Body of pancreas (tissue), 4 donors: ENCODE results near the gene LRRN3. TPM values are rescaled to one million over a fixed set of nuclear protein-coding genes. Genes with fewer than 3 reads are reported as not detected.

Experiments
- ATAC-seq: fragments of 150-250 bp; one replicate; pipeline ENCODE4 v1.9.1; 2016
- DNase-seq, 4 donors: peaks; one replicate each; pipeline ENCODE4 v3.0.0-alpha.2; 2019
- H3K27ac ChIP-seq, 4 donors: fragments of 200-600 bp; sonication (generic); 1 replicate in 3 of 4; 2 replicates in 1 of 4; pipeline versions ENCODE4 v1.5.1 to v1.6.1; 2016 to 2019; ENCODE audit warnings: mild to moderate bottlenecking in 1 of 4, mixed read lengths in 1 of 4, moderate library complexity in 1 of 4
- H3K27me3 ChIP-seq, 2 donors: fragments of 200-600 bp; sonication (generic); one replicate each; pipeline ENCODE4 v1.6.0; 2016; ENCODE audit warnings: mild to moderate bottlenecking in 1 of 2
- H3K36me3 ChIP-seq, 2 donors: fragments of 200-600 bp; sonication (generic); replicated peaks in 1 of 2; 2 replicates each; pipeline ENCODE4 v1.5.1; 2016; ENCODE audit warnings: low read depth in 2 of 2; ENCODE audit not compliant: insufficient read depth in 1 of 2
- H3K4me1 ChIP-seq: fragments of 200-600 bp; sonication (generic); one replicate; pipeline ENCODE4 v1.6.0; 2016
- H3K4me3 ChIP-seq, 2 donors: fragments of 200-600 bp; sonication (generic); 1 replicate in 1 of 2; 2 replicates in 1 of 2; pipeline ENCODE4 v1.5.1; 2016 to 2019
- H3K9me3 ChIP-seq, 3 donors: fragments of 200-600 bp; sonication (generic); 1 replicate in 2 of 3; 2 replicates in 1 of 3; pipeline ENCODE4 v1.5.1; 2016
- POLR2A ChIP-seq, 3 donors: fragments of 450-650 bp; IDR thresholded peaks; one replicate each; pipeline ENCODE4 v1.6.1; 2016; ENCODE audit warnings: antibody characterized with exemption in 3 of 3, mild to moderate bottlenecking in 2 of 3
- WGBS, 2 donors: methylation state at CpG; one replicate each; pipeline ENCODE4 v1.1.5; 2017; 5-methylcytosine and 5-hydroxymethylcytosine counted together
- intact Hi-C: fragments of 100-400 bp; cut with DNase I; formaldehyde crosslinking; loops from one replicate; pipeline ENCODE4 v1.15.1; 2023
- total RNA-seq, 2 donors: library from RNA; depleted of rRNA; stranded (reverse); fragments of >200 nt; gene quantifications; one replicate each; pipeline ENCODE4 v1.1.0, GENCODE V29; 2016
- TF ChIP-seq, protein P1 (sequence below), 7 experiments: fragments of 450-650 bp in 4 of 7; fragments of 200-600 bp in 3 of 7; sonication (generic) in 3 of 7; IDR thresholded peaks; one replicate each; pipeline ENCODE4 v1.5.1; 2016 to 2019; ENCODE audit warnings: antibody characterized with exemption in 7 of 7

LRRN3 gene
- total RNA-seq, 2 donors from 2014 or later, result 0.26 to 2.6 TPM

DNA sequence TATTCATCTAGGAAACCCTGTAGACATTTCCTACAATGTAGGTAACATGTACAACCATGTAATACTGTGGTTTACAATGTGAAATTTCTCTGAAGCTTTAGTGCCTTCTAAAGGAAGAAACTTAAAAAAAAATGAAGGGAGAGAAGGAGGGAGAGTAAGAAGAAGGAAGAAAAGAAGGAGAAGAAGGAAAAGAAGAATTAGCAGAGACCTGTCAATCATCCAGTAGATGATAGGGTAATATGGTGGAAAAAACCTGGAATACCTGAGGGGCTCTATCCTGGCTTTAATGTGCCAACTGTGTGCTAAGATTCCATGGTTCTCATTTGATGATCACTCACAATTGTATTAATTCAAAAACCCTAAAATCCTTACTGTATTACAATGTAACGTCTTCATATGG lies 2.6 kb upstream of the LRRN3 start:
- no peak overlapping the region for H3K27ac ChIP-seq
- DNase-seq, result no peak
- no peaks in the 10 kb centered on the region for H3K27me3 ChIP-seq
- H3K36me3 ChIP-seq, result no peaks in the 10 kb centered on the region
- H3K4me1 ChIP-seq, result peaks cover 1% of the 10 kb centered on the region
- H3K4me3 ChIP-seq, result no peak overlapping the region
- H3K9me3 ChIP-seq, result no peaks in the 10 kb centered on the region
- TF ChIP-seq, protein P1, sequence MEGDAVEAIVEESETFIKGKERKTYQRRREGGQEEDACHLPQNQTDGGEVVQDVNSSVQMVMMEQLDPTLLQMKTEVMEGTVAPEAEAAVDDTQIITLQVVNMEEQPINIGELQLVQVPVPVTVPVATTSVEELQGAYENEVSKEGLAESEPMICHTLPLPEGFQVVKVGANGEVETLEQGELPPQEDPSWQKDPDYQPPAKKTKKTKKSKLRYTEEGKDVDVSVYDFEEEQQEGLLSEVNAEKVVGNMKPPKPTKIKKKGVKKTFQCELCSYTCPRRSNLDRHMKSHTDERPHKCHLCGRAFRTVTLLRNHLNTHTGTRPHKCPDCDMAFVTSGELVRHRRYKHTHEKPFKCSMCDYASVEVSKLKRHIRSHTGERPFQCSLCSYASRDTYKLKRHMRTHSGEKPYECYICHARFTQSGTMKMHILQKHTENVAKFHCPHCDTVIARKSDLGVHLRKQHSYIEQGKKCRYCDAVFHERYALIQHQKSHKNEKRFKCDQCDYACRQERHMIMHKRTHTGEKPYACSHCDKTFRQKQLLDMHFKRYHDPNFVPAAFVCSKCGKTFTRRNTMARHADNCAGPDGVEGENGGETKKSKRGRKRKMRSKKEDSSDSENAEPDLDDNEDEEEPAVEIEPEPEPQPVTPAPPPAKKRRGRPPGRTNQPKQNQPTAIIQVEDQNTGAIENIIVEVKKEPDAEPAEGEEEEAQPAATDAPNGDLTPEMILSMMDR (IDR thresholded peaks at IDR 0.05), result no peak
- TF ChIP-seq POLR2A (IDR thresholded peaks at IDR 0.05), result no peak
- intact Hi-C loops, result loop anchor here (5.0 kb wide), 1 partner anchor 644 kb away; no protein-coding TSS in a partner anchor
- 77 to 83% methylated on average over 1 of the region's 1 CpG for WGBS, 2 donors
- ATAC-seq, result no peak

DNA sequence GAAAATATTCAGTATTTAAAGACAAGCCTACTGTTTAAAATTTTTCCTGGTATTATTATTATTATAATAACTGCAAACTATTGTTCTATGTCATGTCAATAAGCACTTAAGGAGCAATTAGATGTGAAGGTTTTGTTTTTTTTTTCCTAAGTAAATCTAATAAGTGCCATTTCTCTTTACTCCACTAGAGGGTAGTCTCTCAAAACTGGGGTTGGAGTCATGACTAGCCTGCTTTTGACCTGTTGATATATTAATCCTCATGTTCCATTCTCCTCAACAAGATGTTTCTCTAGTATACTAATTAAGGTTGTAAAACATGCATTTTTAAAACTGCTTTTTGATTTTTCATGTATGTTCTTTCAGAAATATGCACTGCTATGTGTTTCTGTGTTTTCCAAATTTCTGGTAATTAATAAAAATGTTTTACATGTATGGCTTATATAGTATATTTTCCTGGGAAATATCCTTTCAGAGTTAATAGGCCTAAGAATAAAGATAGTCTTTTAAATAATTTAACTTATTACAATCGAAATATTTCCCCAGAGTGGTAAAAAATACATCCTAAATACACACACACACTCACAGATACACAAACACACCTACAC lies 1.0 kb upstream of the LRRN3 start:
- no peaks in the 10 kb centered on the region for H3K27me3 ChIP-seq
- H3K4me1 ChIP-seq, result peaks cover 5% of the 10 kb centered on the region
- no peaks in the 10 kb centered on the region for H3K9me3 ChIP-seq
- H3K36me3 ChIP-seq, result no peaks in the 10 kb centered on the region
- intact Hi-C loops, result loop anchor here (5.0 to 10.0 kb wide), 2 partner anchors 395 to 642 kb away; no protein-coding TSS in a partner anchor
- no peak overlapping the region for H3K4me3 ChIP-seq
- peak; percentile 63 for ATAC-seq
- no peak overlapping the region for H3K27ac ChIP-seq
- TF ChIP-seq POLR2A (IDR thresholded peaks at IDR 0.05), result no peak
- TF ChIP-seq, protein P1 (IDR thresholded peaks at IDR 0.05), result peak; percentile 43 to 85 (median 62)
- DNase-seq, result no peak
- 12 to 38% methylated on average over 1 of the region's 1 CpG for WGBS, 2 donors

DNA sequence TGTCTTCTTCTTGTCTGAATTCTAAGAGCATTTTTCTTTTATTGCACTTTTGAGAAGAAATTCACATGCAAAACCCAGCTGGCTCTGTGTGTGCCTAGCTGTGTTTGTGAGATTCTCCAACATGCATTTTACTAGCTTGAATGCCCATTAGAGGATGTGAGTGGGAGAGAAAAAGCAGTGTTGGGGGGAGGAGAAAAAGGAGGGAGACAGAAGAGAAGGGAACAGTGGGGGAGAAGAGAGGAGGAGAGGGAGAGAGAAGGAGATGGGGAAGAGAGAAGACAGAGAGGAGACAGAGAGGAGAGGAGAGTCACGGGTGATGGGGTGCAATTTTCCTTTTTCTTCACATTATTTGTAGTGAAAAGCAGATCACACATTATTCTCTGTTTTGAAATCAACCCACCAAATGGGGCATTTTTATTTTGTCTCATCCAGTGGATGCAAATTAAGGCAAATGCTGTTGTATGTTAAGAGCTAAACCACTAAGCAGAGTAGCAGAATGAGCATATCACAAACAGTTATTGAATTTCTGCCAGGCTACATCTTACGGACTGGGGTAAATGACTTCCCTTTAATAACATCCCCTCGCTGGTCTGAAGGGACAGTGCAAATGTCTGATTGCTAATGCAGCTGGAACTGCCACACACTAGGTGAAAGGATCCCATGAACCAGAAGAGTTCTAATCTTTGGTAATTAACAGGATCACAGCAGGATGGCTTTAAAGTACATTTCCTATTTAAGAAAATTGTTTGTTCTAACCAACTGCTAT lies 849 bp downstream of the LRRN3 start:
- WGBS, 2 donors, result 50 to 53% methylated on average over 3 of the region's 3 CpGs
- intact Hi-C loops, result loop anchor here (10.0 kb wide), 1 partner anchor 393 kb away; no protein-coding TSS in a partner anchor
- H3K9me3 ChIP-seq, result no peaks in the 10 kb centered on the region
- H3K4me1 ChIP-seq, result peaks cover 5% of the 10 kb centered on the region
- ATAC-seq, result no peak
- no peaks in the 10 kb centered on the region for H3K36me3 ChIP-seq
- no peak for DNase-seq
- TF ChIP-seq, protein P1 (IDR thresholded peaks at IDR 0.05), result no peak
- no peak for TF ChIP-seq POLR2A (IDR thresholded peaks at IDR 0.05)
- no peak overlapping the region for H3K27ac ChIP-seq
- H3K27me3 ChIP-seq, result no peaks in the 10 kb centered on the region
- H3K4me3 ChIP-seq, result no peak overlapping the region

DNA sequence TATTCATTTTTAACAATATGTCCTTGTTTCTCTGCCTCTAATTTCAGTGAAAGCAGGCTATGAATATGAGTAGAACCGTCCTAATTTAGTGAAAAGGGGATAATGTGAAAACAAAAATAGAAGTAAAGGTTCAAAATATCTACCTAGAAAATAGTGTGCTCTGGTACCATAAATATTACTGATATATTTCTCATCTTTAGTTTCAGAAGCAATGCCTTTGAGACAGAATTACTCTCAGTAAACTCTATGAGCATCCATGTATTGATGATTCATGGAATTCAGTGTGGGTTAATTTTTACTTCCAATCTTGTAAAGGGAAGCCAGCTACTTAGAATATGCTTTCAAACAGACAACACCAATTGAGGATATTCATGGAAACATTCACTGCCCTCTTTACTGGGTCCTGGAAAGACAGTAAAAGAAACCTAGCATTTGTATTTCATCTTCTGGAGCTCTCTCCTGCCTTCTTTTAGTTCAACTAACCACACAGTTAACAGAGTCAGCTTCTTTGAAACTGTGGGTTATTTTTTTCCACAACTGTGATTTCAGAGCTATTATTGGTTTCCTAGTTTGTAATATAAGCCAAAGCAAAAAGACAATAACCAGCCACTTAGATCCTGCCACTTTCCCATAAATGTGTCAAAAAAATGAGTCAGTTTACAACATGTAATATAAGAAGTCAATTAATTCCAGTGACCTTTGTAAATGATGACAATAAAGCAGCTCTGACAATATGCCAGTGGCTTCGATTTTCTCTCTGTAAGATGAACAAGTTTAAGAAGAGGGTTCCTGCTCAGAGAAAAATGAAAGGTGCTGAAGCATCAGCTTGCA lies 1.7 kb downstream of the LRRN3 start:
- TF ChIP-seq, protein P1 (IDR thresholded peaks at IDR 0.05), result no peak
- no peak for TF ChIP-seq POLR2A (IDR thresholded peaks at IDR 0.05)
- H3K4me1 ChIP-seq, result peaks cover 5% of the 10 kb centered on the region
- intact Hi-C loops, result loop anchor here (10.0 kb wide), 1 partner anchor 392 kb away; no protein-coding TSS in a partner anchor
- H3K9me3 ChIP-seq, result no peaks in the 10 kb centered on the region
- DNase-seq (no peak), ATAC-seq (no peak)
- H3K36me3 ChIP-seq, result no peaks in the 10 kb centered on the region
- no peak overlapping the region for H3K27ac ChIP-seq
- 54 to 62% methylated on average over 2 of the region's 2 CpGs for WGBS, 2 donors
- no peaks in the 10 kb centered on the region for H3K27me3 ChIP-seq
- H3K4me3 ChIP-seq, result no peak overlapping the region
